ENCODE measurements around the gene ADAMTS16.
"Not testable (repeated sequence)": the region's sequence is repeated elsewhere in the genome, so short reads cannot be mapped to it uniquely, and the experiment has no call there.

- not testable (repeated sequence) for TF ChIP-seq CTCF (IDR thresholded peaks at IDR 0.05; ENCODE audit: extremely low read depth in 1 of 2, insufficient read depth in 1 of 2, low read depth in 1 of 2, low read length in 2 of 2); MAX (IDR thresholded peaks at IDR 0.05; ENCODE audit: insufficient read depth, insufficient read length); POLR2A (IDR thresholded peaks at IDR 0.05; ENCODE audit: low read depth, low read length); POLR2AphosphoS5 (IDR thresholded peaks at IDR 0.05; ENCODE audit: insufficient read depth, low read depth, low read length); MYC (IDR thresholded peaks at IDR 0.05; ENCODE audit: low read depth, low read length); EZH2 (IDR thresholded peaks at IDR 0.05; ENCODE audit: borderline replicate concordance, low read depth, low read length, severe bottlenecking)
Observed at GRCh38 chr5:5137851-5138250, 2.3 kb upstream of the ADAMTS16 start.

Data from endothelial cell of umbilical vein (primary cell).